ENCODE data around the gene NRXN3.
A peak's percentile ranks its signal among the peaks of the same experiment; 100 is the strongest.

GRCh38 chr14:78448164-78449094 lies 278.3 kb downstream of the NRXN3 start:
- TF ChIP-seq CTCF (optimal IDR thresholded peaks at IDR 0.05 in 1 of 3, IDR thresholded peaks at IDR 0.05 in 1 of 3, conservative IDR thresholded peaks at IDR 0.05 in 1 of 3; ENCODE audit: extremely low read depth in 1 of 3, insufficient read depth in 2 of 3, low read length in 3 of 3), result peak; percentile 56 to 74 (median 57)
- no peak for TF ChIP-seq EZH2 (IDR thresholded peaks at IDR 0.05; ENCODE audit: low read length)
